NCI-H2227 treated with DMSO at 0.1 percent for 48 hours (cell line): Measurements from ENCODE around the gene RTRAF.

ENCODE experiments used
- DNase-seq: peaks from one replicate; lab custom pipeline; 2025; lab: John Stamatoyannopoulos, UW

The RTRAF gene

GRCh38 chr14:52049721-52050588, 60.6 kb downstream of the RTRAF start:
- no peak for DNase-seq

GRCh38 chr14:52051251-52051650, 61.9 kb downstream of the RTRAF start:
- DNase-seq: no peak

- no peak for DNase-seq
Measured at GRCh38 chr14:52051871-52052270, 62.5 kb downstream of the RTRAF start.

- no peak for DNase-seq
Measured at GRCh38 chr14:52052288-52052943, 63.1 kb downstream of the RTRAF start.

- no peak for DNase-seq
Measured at GRCh38 chr14:52053044-52053443, 63.7 kb downstream of the RTRAF start.

GRCh38 chr14:52054678-52055077, 65.3 kb downstream of the RTRAF start:
- DNase-seq: no peak

- no peak for DNase-seq
Measured at GRCh38 chr14:52055167-52055566, 65.8 kb downstream of the RTRAF start.

GRCh38 chr14:52058341-52058740, 69.0 kb downstream of the RTRAF start:
- DNase-seq: no peak

- no peak for DNase-seq
Measured at GRCh38 chr14:52059649-52060048, 70.3 kb downstream of the RTRAF start.

- DNase-seq: no peak
Measured at GRCh38 chr14:52060080-52060479, 70.7 kb downstream of the RTRAF start.
